K562 (cell line): ENCODE results near the gene CAPN3. TPM values are rescaled to one million over a fixed set of nuclear protein-coding genes. Genes with fewer than 3 reads are reported as not detected.

Source experiments
- ATAC-seq: fragments of 200-7000 bp; cut with Tn5 transposase; 3 replicates; pipeline ENCODE4 v1.9.1; 2020; ENCODE audit warnings: moderate library complexity
- BruUV-seq: library from RNA; stranded (reverse); fragments of 400-500 nt; replicated peaks from 2 replicates; lab custom pipeline; 2021; lab: Mats Ljungman, UMichigan
- CTCF ChIA-PET: fragments of 300-600 bp; formaldehyde crosslinking; extraction: SDS; loops from one replicate; lab custom pipeline; 2021; ENCODE audit warnings: low intra/inter-chr PET ratio; lab: Yijun Ruan, JAX
- POLR2A ChIA-PET: fragments of 300-600, 350-650 bp; sonication (Branson Sonifier 250); formaldehyde crosslinking; extraction: SDS; loops from one replicate; lab custom pipeline; 2021; ENCODE audit warnings: antibody characterized with exemption, inconsistent platforms; lab: Yijun Ruan, JAX
- DNase-seq, 4 experiments: peaks; one replicate each; pipeline versions ENCODE4 v3.0.0 to v3.0.0-alpha.2; 2011 to 2018; ENCODE audit warnings: low spot score in 3 of 4, mixed read lengths in 3 of 4; ENCODE audit errors: extremely low read depth in 1 of 4
- FAIRE-seq: peaks from 2 replicates; lab custom pipeline; 2011; peaks lifted over from hg19 to GRCh38; lab: Jason Lieb, UNC
- H2AFZ ChIP-seq: 2 replicates; pipeline ENCODE4 v1.6.0; 2011; ENCODE audit warnings: low read depth, low read length, control low read depth, inconsistent platforms
- H3K27ac ChIP-seq: fragments of 200-600 bp; 3 replicates; pipeline ENCODE4 v1.8.0; 2011; ENCODE audit warnings: low read depth, mild to moderate bottlenecking, control low read depth, inconsistent platforms, low read length, moderate library complexity, mixed read lengths; ENCODE audit errors: extremely low read depth
- H3K27me3 ChIP-seq, 2 experiments: fragments of 300-600 bp in 1 of 2; 2 replicates in 1 of 2; 3 replicates in 1 of 2; pipeline versions ENCODE4 v1.6.0 to v1.8.0; 2011; ENCODE audit warnings: inconsistent platforms in 2 of 2, low read length in 2 of 2, mild to moderate bottlenecking in 1 of 2, mixed read lengths in 1 of 2, moderate library complexity in 1 of 2; ENCODE audit not compliant: control insufficient read depth in 2 of 2, insufficient read depth in 2 of 2
- H3K36me3 ChIP-seq: fragments of 300-600 bp; 3 replicates; pipeline ENCODE4 v1.8.0; 2011; ENCODE audit warnings: mild to moderate bottlenecking, low read length, inconsistent platforms; ENCODE audit not compliant: control insufficient read depth, insufficient read depth
- H3K4me1 ChIP-seq, 2 experiments: fragments of 200-600 bp in 1 of 2; replicated peaks in 1 of 2; 2 replicates in 1 of 2; 3 replicates in 1 of 2; pipeline versions ENCODE4 v1.5.1 to v1.8.0; 2011; ENCODE audit warnings: inconsistent platforms in 2 of 2, low read length in 2 of 2, mild to moderate bottlenecking in 1 of 2, mixed read lengths in 1 of 2, moderate library complexity in 1 of 2; ENCODE audit not compliant: control insufficient read depth in 2 of 2, insufficient read depth in 2 of 2
- H3K4me2 ChIP-seq: 2 replicates; pipeline ENCODE4 v1.6.1; 2011; ENCODE audit warnings: low read length, control low read depth, inconsistent platforms, mixed read lengths; ENCODE audit not compliant: insufficient read depth
- H3K4me3 ChIP-seq: fragments of 200-600 bp; sonication (generic), shearing (Covaris generic); 2 replicates; pipeline ENCODE4 v1.5.1; 2016; ENCODE audit warnings: control low read depth, inconsistent platforms
- H3K79me2 ChIP-seq: fragments of 200-600 bp; 3 replicates; pipeline ENCODE4 v1.8.0; 2011; ENCODE audit warnings: low read length, inconsistent platforms; ENCODE audit not compliant: control insufficient read depth, insufficient read depth
- H3K9ac ChIP-seq, 2 experiments: 2 replicates each; pipeline versions ENCODE4 v1.6.0 to v1.6.1; 2011; ENCODE audit warnings: low read depth in 2 of 2, low read length in 2 of 2, control low read depth in 1 of 2, inconsistent platforms in 1 of 2, mild to moderate bottlenecking in 1 of 2, mixed read lengths in 1 of 2; ENCODE audit not compliant: insufficient read depth in 1 of 2
- H3K9me1 ChIP-seq: one replicate; pipeline ENCODE4 v1.6.0; 2011; ENCODE audit warnings: inconsistent platforms, mild to moderate bottlenecking, low read length, moderate library complexity; ENCODE audit not compliant: control insufficient read depth, insufficient read depth
- H3K9me3 ChIP-seq: replicated peaks from 2 replicates; pipeline ENCODE4 v1.5.1; 2011; ENCODE audit warnings: low read depth, low read length, inconsistent platforms; ENCODE audit not compliant: control insufficient read depth, insufficient read depth
- H4K20me1 ChIP-seq: replicated peaks from 2 replicates; pipeline ENCODE4 v1.6.1; 2011; ENCODE audit warnings: low read length, inconsistent platforms, mixed read lengths; ENCODE audit not compliant: control insufficient read depth, insufficient read depth
- ATF1 ChIP-seq, 2 experiments: fragments of 450-650 bp in 1 of 2; IDR thresholded peaks; 2 replicates each; pipeline ENCODE4 v1.6.1; 2016; ENCODE audit warnings: missing compliant biosample characterization in 1 of 2, missing genetic modification characterization in 1 of 2
- C11orf30 ChIP-seq: fragments of 450-650 bp; IDR thresholded peaks from 2 replicates; pipeline ENCODE4 v1.6.1; 2016; ENCODE audit warnings: low read depth, mild to moderate bottlenecking
- CHD1 ChIP-seq: fragments of 200-600 bp; sonication (generic); IDR thresholded peaks from one replicate; pipeline ENCODE4 v1.6.1; 2012; ENCODE audit warnings: mild to moderate bottlenecking, moderate library complexity, low read length, inconsistent platforms
- FUS ChIP-seq: fragments of 200-400 bp; formaldehyde crosslinking; optimal IDR thresholded peaks from 2 replicates; pipeline ENCODE3; 2017; ENCODE audit warnings: low read depth, low read length
- GTF2E2 ChIP-seq: fragments of 200-800 bp; sonication (Bioruptor generic); IDR thresholded peaks from 2 replicates; pipeline ENCODE4 v1.6.1; 2016; ENCODE audit warnings: missing genetic modification characterization, missing compliant biosample characterization
- MTF1 ChIP-seq: fragments of 250-450 bp; sonication (Bioruptor Pico); IDR thresholded peaks from 2 replicates; pipeline ENCODE4 v1.9.0; 2021; ENCODE audit warnings: moderate library complexity, mild to moderate bottlenecking, inconsistent platforms, borderline replicate concordance
- NR2F6 ChIP-seq: fragments of 450-650 bp; formaldehyde crosslinking; IDR thresholded peaks from 2 replicates; pipeline ENCODE4 v1.4.0; 2020; ENCODE audit warnings: mild to moderate bottlenecking
- PTRF ChIP-seq: fragments of 450-650 bp; IDR thresholded peaks from 2 replicates; pipeline ENCODE4 v1.6.1; 2016; ENCODE audit warnings: mild to moderate bottlenecking, missing genetic modification characterization, missing compliant biosample characterization
- RCOR1 ChIP-seq, 2 experiments: IDR thresholded peaks; 2 replicates each; pipeline ENCODE4 v1.6.1; 2012; ENCODE audit warnings: low read depth in 2 of 2, low read length in 2 of 2, borderline replicate concordance in 1 of 2, improper control_type of control experiment in 1 of 2
- SPI1 ChIP-seq: IDR thresholded peaks from 2 replicates; pipeline ENCODE4 v1.6.1; 2011; ENCODE audit warnings: low read depth, low read length, control low read depth, borderline replicate concordance
- XRCC5 ChIP-seq: fragments of 200-400 bp; formaldehyde crosslinking; IDR thresholded peaks from 2 replicates; pipeline ENCODE4 v1.6.1; 2017; ENCODE audit warnings: low read depth, mild to moderate bottlenecking, low read length
- ZBTB17 ChIP-seq: fragments of 450-650 bp; formaldehyde crosslinking; IDR thresholded peaks from 2 replicates; pipeline ENCODE4 v1.4.0; 2020; ENCODE audit warnings: mild to moderate bottlenecking
- ZNF274 ChIP-seq: IDR thresholded peaks from 2 replicates; pipeline ENCODE4 v1.6.1; 2011; ENCODE audit warnings: low read depth, mild to moderate bottlenecking, low read length, moderate library complexity, borderline replicate concordance
- ZNF766 ChIP-seq: fragments of 200-800 bp; sonication (Bioruptor generic); conservative IDR thresholded peaks from 2 replicates; pipeline ENCODE4 v1.6.1; 2016; ENCODE audit warnings: missing genetic modification characterization, missing compliant biosample characterization
- WGBS: fragments of 100-300 bp; shearing (Covaris generic); methylation state at CpG from one replicate; pipeline ENCODE4 v1.1.6; 2016; ENCODE audit warnings: low coverage, mixed read lengths; ENCODE audit not compliant: insufficient coverage; ENCODE audit errors: missing lambda C conversion rate; 5-methylcytosine and 5-hydroxymethylcytosine counted together
- in situ Hi-C: fragments of 300-500 bp; cut with MboI; formaldehyde crosslinking; loops from 4 replicates; pipeline ENCODE4 v1.15.0; 2018; ENCODE audit warnings: inconsistent platforms, mixed read lengths
- intact Hi-C: fragments of 100-400 bp; cut with micrococcal nuclease; formaldehyde crosslinking; loops from 2 replicates; pipeline ENCODE4 v1.14.2; 2022
- polyA plus RNA-seq, 8 experiments: library from polyadenylated mRNA; depleted of rRNA in 4 of 8; stranded (reverse) in 5 of 8; unstranded in 3 of 8; fragments of >200 nt; fragmentation: Nextera tagmentation in 2 of 8; fragmentation: Illumina TruSeq in 1 of 8; extraction: Ambion mirVana in 2 of 8; extraction: Trizol in 1 of 8; gene quantifications; 2 replicates each; pipeline versions ENCODE4 v1.2.1 to v1.2.3, GENCODE V29; 2011 to 2014; ENCODE audit warnings: inconsistent platforms in 1 of 8, missing spikeins in 1 of 8
- total RNA-seq, 7 experiments: library from RNA; depleted of rRNA in 6 of 7; stranded (reverse); fragments of >200 nt in 6 of 7; fragmentation: Illumina TruSeq in 2 of 7; extraction: Trizol in 2 of 7; gene quantifications; 2 replicates each; pipeline versions ENCODE4 v1.2.1 to v1.2.3, GENCODE V29; 2011 to 2021; ENCODE audit warnings: low replicate concordance in 1 of 7
- TF ChIP-seq, protein P1 (sequence below): fragments of 450-650 bp; IDR thresholded peaks from 2 replicates; pipeline ENCODE4 v1.6.1; 2018; ENCODE audit not compliant: partially characterized antibody
- TF ChIP-seq, protein P2 (sequence below): fragments of 200-800 bp; sonication (Bioruptor generic); IDR thresholded peaks from 2 replicates; pipeline ENCODE4 v1.6.1; 2017; ENCODE audit warnings: missing genetic modification characterization, missing compliant biosample characterization

Gene CAPN3
- total and polyA plus RNA-seq, 9 of the 15 experiments (the other 6 are each of a cell fraction or from before 2014, with no cell fraction given): 0.03 to 0.34 (median 0.20) TPM; not detected in 2

DNA sequence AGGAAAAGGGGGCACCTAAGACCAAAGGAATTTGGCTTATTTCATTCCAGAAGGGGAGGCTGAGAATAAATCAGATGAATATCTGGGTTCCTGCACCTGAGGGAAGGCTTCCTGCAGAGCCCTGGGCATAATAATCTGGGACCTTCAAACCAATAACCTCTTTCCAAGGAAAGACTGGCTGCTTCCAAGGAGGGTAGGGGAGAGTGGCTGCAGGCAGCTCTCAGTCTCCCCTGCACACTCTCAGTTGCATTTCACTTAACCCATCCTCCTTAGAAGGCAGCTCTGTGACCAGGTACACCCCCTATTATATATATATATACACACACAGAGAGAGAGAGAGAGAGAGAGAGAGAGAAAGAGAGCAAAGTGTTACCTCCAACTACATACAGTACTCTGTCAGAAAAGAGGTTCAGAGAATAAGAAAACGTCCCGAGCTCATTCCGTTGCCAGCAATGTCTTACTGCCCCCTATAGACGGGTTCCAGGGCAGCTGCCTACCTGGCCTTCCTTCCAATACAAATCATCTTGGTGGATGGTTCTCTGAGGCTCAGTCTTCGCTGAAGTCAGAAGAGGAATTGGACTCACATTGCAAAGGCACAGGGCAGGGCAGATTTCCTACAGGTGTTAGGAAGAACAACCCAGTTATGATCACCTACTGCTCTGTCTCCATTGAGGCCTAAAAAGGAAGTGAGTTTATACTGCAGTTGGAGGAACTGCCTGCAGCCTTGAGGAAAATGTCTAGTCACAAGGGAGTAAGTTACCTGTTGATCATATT lies 26.1 kb downstream of the CAPN3 start:
- no peak overlapping the region for H3K27ac ChIP-seq
- WGBS: 6% methylated on average over 5 of the region's 5 CpGs
- H3K27me3 ChIP-seq: peaks cover 0 to 6% of the 10 kb centered on the region in 2 experiments; a peak in 2 of 5 replicates
- no peaks in the 10 kb centered on the region for H3K79me2 ChIP-seq
- H3K4me1 ChIP-seq: peaks cover 15 to 16% of the 10 kb centered on the region in 2 experiments; a peak in 4 of 5 replicates
- H3K4me2 ChIP-seq: peak overlapping the region; percentile 20; the same call in 1 of the 2 replicates
- intact Hi-C loops: loop anchor here (5.0 to 10.0 kb wide), 2 partner anchors 248 to 321 kb away; no protein-coding TSS in a partner anchor
- no peaks in the 10 kb centered on the region for H3K36me3 ChIP-seq
- H4K20me1 ChIP-seq: no peaks in the 10 kb centered on the region
- peak overlapping the region; percentile 75 for H2AFZ ChIP-seq
- no peaks in the 10 kb centered on the region for H3K9me1 ChIP-seq
- H3K4me3 ChIP-seq: no peak overlapping the region
- CTCF ChIA-PET: interaction anchor here (0.8 to 0.9 kb wide), 2 partner anchors 301 to 396 kb away, joined by 3 to 6 read pairs; no protein-coding TSS in a partner anchor
- ATAC-seq (peak; percentile 94), DNase-seq (peak; percentile 67 to 78 (median 72)), FAIRE-seq (peak; percentile 93)
- no peak overlapping the region for H3K9ac ChIP-seq
- POLR2A ChIA-PET: interaction anchor here (0.6 to 1.6 kb wide), 8 partner anchors 10 to 170 kb away, joined by 3 to 5 read pairs (median 3); no protein-coding TSS in a partner anchor
- no peaks in the 10 kb centered on the region for H3K9me3 ChIP-seq
- BruUV-seq: no TSS peak
- in situ Hi-C loops: loop anchor here (10.0 kb wide), 1 partner anchor 241 kb away; no protein-coding TSS in a partner anchor
- TF ChIP-seq, protein P1, sequence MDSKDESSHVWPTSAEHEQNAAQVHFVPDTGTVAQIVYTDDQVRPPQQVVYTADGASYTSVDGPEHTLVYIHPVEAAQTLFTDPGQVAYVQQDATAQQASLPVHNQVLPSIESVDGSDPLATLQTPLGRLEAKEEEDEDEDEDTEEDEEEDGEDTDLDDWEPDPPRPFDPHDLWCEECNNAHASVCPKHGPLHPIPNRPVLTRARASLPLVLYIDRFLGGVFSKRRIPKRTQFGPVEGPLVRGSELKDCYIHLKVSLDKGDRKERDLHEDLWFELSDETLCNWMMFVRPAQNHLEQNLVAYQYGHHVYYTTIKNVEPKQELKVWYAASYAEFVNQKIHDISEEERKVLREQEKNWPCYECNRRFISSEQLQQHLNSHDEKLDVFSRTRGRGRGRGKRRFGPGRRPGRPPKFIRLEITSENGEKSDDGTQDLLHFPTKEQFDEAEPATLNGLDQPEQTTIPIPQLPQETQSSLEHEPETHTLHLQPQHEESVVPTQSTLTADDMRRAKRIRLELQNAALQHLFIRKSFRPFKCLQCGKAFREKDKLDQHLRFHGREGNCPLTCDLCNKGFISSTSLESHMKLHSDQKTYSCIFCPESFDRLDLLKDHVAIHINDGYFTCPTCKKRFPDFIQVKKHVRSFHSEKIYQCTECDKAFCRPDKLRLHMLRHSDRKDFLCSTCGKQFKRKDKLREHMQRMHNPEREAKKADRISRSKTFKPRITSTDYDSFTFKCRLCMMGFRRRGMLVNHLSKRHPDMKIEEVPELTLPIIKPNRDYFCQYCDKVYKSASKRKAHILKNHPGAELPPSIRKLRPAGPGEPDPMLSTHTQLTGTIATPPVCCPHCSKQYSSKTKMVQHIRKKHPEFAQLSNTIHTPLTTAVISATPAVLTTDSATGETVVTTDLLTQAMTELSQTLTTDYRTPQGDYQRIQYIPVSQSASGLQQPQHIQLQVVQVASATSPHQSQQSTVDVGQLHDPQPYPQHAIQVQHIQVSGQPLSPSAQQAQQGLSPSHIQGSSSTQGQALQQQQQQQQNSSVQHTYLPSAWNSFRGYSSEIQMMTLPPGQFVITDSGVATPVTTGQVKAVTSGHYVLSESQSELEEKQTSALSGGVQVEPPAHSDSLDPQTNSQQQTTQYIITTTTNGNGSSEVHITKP: peak; percentile 63
- TF ChIP-seq ATF1 (CRISPR knock-in tag; IDR thresholded peaks at IDR 0.05) (no peak), ATF1 (tag; IDR thresholded peaks at IDR 0.05) (peak; percentile 12; the same call in 1 of the 2 replicates), ZNF274 (no peak), MTF1 (CRISPR knock-in tag) (no peak), CHD1 (no peak), C11orf30 (peak; percentile 17; the same call in 1 of the 2 replicates), XRCC5 (0 out of 2 replicates have a peak, but pooled peaks have one; percentile 42), ZNF766 (CRISPR knock-in tag) (no peak), GTF2E2 (tag) (no peak), RCOR1 (IDR thresholded peaks at IDR 0.05; ENCODE audit: borderline replicate concordance in 1 of 2, low read depth in 2 of 2, low read length in 2 of 2) (peak in 1 of 2 experiments; percentile 31; a peak in 1 of 4 replicates), FUS (no peak), ZBTB17 (CRISPR knock-in tag) (no peak), SPI1 (peak; percentile 52; the same call in 1 of the 2 replicates), PTRF (tag) (no peak), NR2F6 (CRISPR knock-in tag) (no peak)
- TF ChIP-seq, protein P2, sequence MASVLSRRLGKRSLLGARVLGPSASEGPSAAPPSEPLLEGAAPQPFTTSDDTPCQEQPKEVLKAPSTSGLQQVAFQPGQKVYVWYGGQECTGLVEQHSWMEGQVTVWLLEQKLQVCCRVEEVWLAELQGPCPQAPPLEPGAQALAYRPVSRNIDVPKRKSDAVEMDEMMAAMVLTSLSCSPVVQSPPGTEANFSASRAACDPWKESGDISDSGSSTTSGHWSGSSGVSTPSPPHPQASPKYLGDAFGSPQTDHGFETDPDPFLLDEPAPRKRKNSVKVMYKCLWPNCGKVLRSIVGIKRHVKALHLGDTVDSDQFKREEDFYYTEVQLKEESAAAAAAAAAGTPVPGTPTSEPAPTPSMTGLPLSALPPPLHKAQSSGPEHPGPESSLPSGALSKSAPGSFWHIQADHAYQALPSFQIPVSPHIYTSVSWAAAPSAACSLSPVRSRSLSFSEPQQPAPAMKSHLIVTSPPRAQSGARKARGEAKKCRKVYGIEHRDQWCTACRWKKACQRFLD (CRISPR knock-in tag): no peak
